ENCODE results near the gene CACNA1C.

The CACNA1C gene

GRCh38 chr12:2378835-2379330 lies 326.1 kb downstream of the CACNA1C start:
- DNase-seq, result no peak

GRCh38 chr12:2380946-2381345 lies 328.2 kb downstream of the CACNA1C start:
- no peak for DNase-seq

- peak; percentile 28 for DNase-seq
Measured at GRCh38 chr12:2382370-2383155, 329.8 kb downstream of the CACNA1C start.

- no peak for DNase-seq
Measured at GRCh38 chr12:2383325-2384028, 330.7 kb downstream of the CACNA1C start.

GRCh38 chr12:2384029-2384386 lies 331.2 kb downstream of the CACNA1C start:
- DNase-seq, result peak; percentile 21

GRCh38 chr12:2384533-2385351 lies 332.0 kb downstream of the CACNA1C start:
- DNase-seq, result peak; percentile 84

- no peak for DNase-seq
Measured at GRCh38 chr12:2385529-2385928, 332.7 kb downstream of the CACNA1C start.

- no peak for DNase-seq
Measured at GRCh38 chr12:2386566-2386965, 333.8 kb downstream of the CACNA1C start.

GRCh38 chr12:2387103-2387834 lies 334.5 kb downstream of the CACNA1C start:
- DNase-seq, result peak; percentile 29

- DNase-seq, result peak; percentile 31
Measured at GRCh38 chr12:2389079-2389790, 336.4 kb downstream of the CACNA1C start.

GRCh38 chr12:2390133-2390532 lies 337.3 kb downstream of the CACNA1C start:
- DNase-seq, result no peak

GRCh38 chr12:2390850-2391390 lies 338.1 kb downstream of the CACNA1C start:
- no peak for DNase-seq

- DNase-seq, result no peak
Measured at GRCh38 chr12:2391740-2392331, 339.0 kb downstream of the CACNA1C start.

GRCh38 chr12:2393016-2393415 lies 340.2 kb downstream of the CACNA1C start:
- no peak for DNase-seq

GRCh38 chr12:2393996-2394395 lies 341.2 kb downstream of the CACNA1C start:
- no peak for DNase-seq

- DNase-seq, result peak; percentile 29
Measured at GRCh38 chr12:2395354-2395977, 342.7 kb downstream of the CACNA1C start.

- DNase-seq, result peak; percentile 48
Measured at GRCh38 chr12:2396448-2396871, 343.7 kb downstream of the CACNA1C start.

- DNase-seq, result no peak
Measured at GRCh38 chr12:2397356-2398045, 344.7 kb downstream of the CACNA1C start.

GRCh38 chr12:2401040-2401439 lies 348.3 kb downstream of the CACNA1C start:
- DNase-seq, result no peak

- no peak for DNase-seq
Measured at GRCh38 chr12:2402073-2402579, 349.3 kb downstream of the CACNA1C start.
